ENCODE data around the gene TNRC6B.
A peak's percentile ranks its signal among the peaks of the same experiment; 100 is the strongest.
"Not testable (repeated sequence)": the region's sequence is repeated elsewhere in the genome, so short reads cannot be mapped to it uniquely, and the experiment has no call there.

The TNRC6B gene

GRCh38 chr22:40196628-40197360 is 19.1 kb downstream of the TNRC6B start:
- H3K36me3 ChIP-seq (ENCODE audit: insufficient read depth, low read length): 0 out of 2 replicates have a peak, but pooled peaks cover 5% of the 10 kb centered on the region
- H3K4me1 ChIP-seq (ENCODE audit: insufficient read depth, low read length, severe bottlenecking): peaks cover 91% of the 10 kb centered on the region
- H3K79me2 ChIP-seq (ENCODE audit: insufficient read depth, low read length): peaks cover 93% of the 10 kb centered on the region
- H3K4me3 ChIP-seq (ENCODE audit: low read depth, low read length, poor library complexity, severe bottlenecking): peak overlapping the region; percentile 36
- no peaks in the 10 kb centered on the region for H3K9me3 ChIP-seq (ENCODE audit: low read length)
- no peaks in the 10 kb centered on the region for H3K27me3 ChIP-seq (ENCODE audit: insufficient read depth, low read length)
- H3K4me2 ChIP-seq (ENCODE audit: low read length): peak overlapping the region; percentile 59
- H3K27ac ChIP-seq (ENCODE audit: low read depth, low read length, poor library complexity, severe bottlenecking): peak overlapping the region; percentile 78
- H4K20me1 ChIP-seq (ENCODE audit: insufficient read depth, low read length): no peaks in the 10 kb centered on the region
- H3F3A ChIP-seq (ENCODE audit: insufficient read depth, low read length): 0 out of 2 replicates have a peak, but pooled peaks cover 3% of the 10 kb centered on the region
- no peaks in the 10 kb centered on the region for H3K9me2 ChIP-seq (ENCODE audit: low read depth, low read length)
- peak overlapping the region; percentile 56 for H3K9ac ChIP-seq (ENCODE audit: low read length)
- no peak overlapping the region for H2AFZ ChIP-seq (ENCODE audit: low read length)
- TF ChIP-seq CTCF (IDR thresholded peaks at IDR 0.05; ENCODE audit: low read length) (no peak), EZH2 (IDR thresholded peaks at IDR 0.05; ENCODE audit: borderline replicate concordance, low read length) (no peak)

GRCh38 chr22:40197421-40197820 is 19.7 kb downstream of the TNRC6B start:
- Histone ChIP-seq H3K4me3 (ENCODE audit: low read depth, low read length, poor library complexity, severe bottlenecking) (peak overlapping the region; percentile 36), H3K27ac (ENCODE audit: low read depth, low read length, poor library complexity, severe bottlenecking) (peak overlapping the region; percentile 78), H3K4me2 (ENCODE audit: low read length) (peak overlapping the region; percentile 59), H3K9ac (ENCODE audit: low read length) (peak overlapping the region; percentile 56; the same call in 1 of the 2 replicates), H3K4me1 (ENCODE audit: insufficient read depth, low read length, severe bottlenecking) (peaks cover 92% of the 10 kb centered on the region), H3K79me2 (ENCODE audit: insufficient read depth, low read length) (peaks cover 94% of the 10 kb centered on the region)
- not testable (repeated sequence) for H3K9me2 ChIP-seq (ENCODE audit: low read depth, low read length); H3K36me3 ChIP-seq (ENCODE audit: insufficient read depth, low read length); H3K9me3 ChIP-seq (ENCODE audit: low read length); H3F3A ChIP-seq (ENCODE audit: insufficient read depth, low read length); H3K27me3 ChIP-seq (ENCODE audit: insufficient read depth, low read length); H4K20me1 ChIP-seq (ENCODE audit: insufficient read depth, low read length); H2AFZ ChIP-seq (ENCODE audit: low read length)

- no peaks in the 10 kb centered on the region for H4K20me1 ChIP-seq (ENCODE audit: insufficient read depth, low read length)
- no peak overlapping the region for H3K9ac ChIP-seq (ENCODE audit: low read length)
- H3K79me2 ChIP-seq (ENCODE audit: insufficient read depth, low read length): peaks cover 95% of the 10 kb centered on the region
- H3K4me2 ChIP-seq (ENCODE audit: low read length): no peak overlapping the region
- H3K36me3 ChIP-seq (ENCODE audit: insufficient read depth, low read length): 0 out of 2 replicates have a peak, but pooled peaks cover 5% of the 10 kb centered on the region
- H3K4me1 ChIP-seq (ENCODE audit: insufficient read depth, low read length, severe bottlenecking): peaks cover 92% of the 10 kb centered on the region
- no peak overlapping the region for H2AFZ ChIP-seq (ENCODE audit: low read length)
- H3K4me3 ChIP-seq (ENCODE audit: low read depth, low read length, poor library complexity, severe bottlenecking): no peak overlapping the region
- H3F3A ChIP-seq (ENCODE audit: insufficient read depth, low read length): 0 out of 2 replicates have a peak, but pooled peaks cover under 1% of the 10 kb centered on the region
- peak overlapping the region; percentile 34 for H3K27ac ChIP-seq (ENCODE audit: low read depth, low read length, poor library complexity, severe bottlenecking)
- no peak for TF ChIP-seq CTCF (IDR thresholded peaks at IDR 0.05; ENCODE audit: low read length)
- no peak for TF ChIP-seq EZH2 (IDR thresholded peaks at IDR 0.05; ENCODE audit: borderline replicate concordance, low read length)
- H3K9me3 ChIP-seq (ENCODE audit: low read length): no peaks in the 10 kb centered on the region
- H3K27me3 ChIP-seq (ENCODE audit: insufficient read depth, low read length): no peaks in the 10 kb centered on the region
- H3K9me2 ChIP-seq (ENCODE audit: low read depth, low read length): no peaks in the 10 kb centered on the region
These were observed 21.0 kb downstream of the TNRC6B start for GRCh38 chr22:40198733-40199132.

- no peak overlapping the region for H2AFZ ChIP-seq (ENCODE audit: low read length)
- no peaks in the 10 kb centered on the region for H3K9me2 ChIP-seq (ENCODE audit: low read depth, low read length)
- no peak overlapping the region for H3K4me3 ChIP-seq (ENCODE audit: low read depth, low read length, poor library complexity, severe bottlenecking)
- no peaks in the 10 kb centered on the region for H4K20me1 ChIP-seq (ENCODE audit: insufficient read depth, low read length)
- no peak overlapping the region for H3K4me2 ChIP-seq (ENCODE audit: low read length)
- TF ChIP-seq EZH2 (IDR thresholded peaks at IDR 0.05; ENCODE audit: borderline replicate concordance, low read length): no peak
- no peak for TF ChIP-seq CTCF (IDR thresholded peaks at IDR 0.05; ENCODE audit: low read length)
- H3K9ac ChIP-seq (ENCODE audit: low read length): no peak overlapping the region
- H3K27me3 ChIP-seq (ENCODE audit: insufficient read depth, low read length): no peaks in the 10 kb centered on the region
- H3K79me2 ChIP-seq (ENCODE audit: insufficient read depth, low read length): peaks cover 95% of the 10 kb centered on the region
- H3K4me1 ChIP-seq (ENCODE audit: insufficient read depth, low read length, severe bottlenecking): peaks cover 92% of the 10 kb centered on the region
- peak overlapping the region; percentile 34 for H3K27ac ChIP-seq (ENCODE audit: low read depth, low read length, poor library complexity, severe bottlenecking)
- H3K9me3 ChIP-seq (ENCODE audit: low read length): no peaks in the 10 kb centered on the region
- no peaks in the 10 kb centered on the region for H3F3A ChIP-seq (ENCODE audit: insufficient read depth, low read length)
- 0 out of 2 replicates have a peak, but pooled peaks cover 5% of the 10 kb centered on the region for H3K36me3 ChIP-seq (ENCODE audit: insufficient read depth, low read length)
These were observed 21.5 kb downstream of the TNRC6B start for GRCh38 chr22:40199223-40199622.

Data from OCI-LY1 (cell line).